Astrocyte (in vitro differentiated cells and primary cell): ENCODE measurements around the gene CEP128. TPM values are rescaled to one million over a fixed set of nuclear protein-coding genes. Genes with fewer than 3 reads are reported as not detected.

Experiments used
- DNase-seq: peaks from one replicate; pipeline ENCODE4 v3.0.0-alpha.2; 2010; ENCODE audit warnings: low read depth
- FAIRE-seq: peaks from 2 replicates; lab custom pipeline; 2011; peaks lifted over from hg19 to GRCh38; lab: Jason Lieb, UNC
- H2AFZ ChIP-seq: 2 replicates; pipeline ENCODE4 v1.6.0; 2012; ENCODE audit warnings: low read depth, low read length, inconsistent platforms
- H3K27ac ChIP-seq: 2 replicates; pipeline ENCODE4 v1.5.1; 2011; ENCODE audit warnings: low read depth, low read length, inconsistent platforms
- H3K27me3 ChIP-seq: 2 replicates; pipeline ENCODE4 v1.6.0; 2011; ENCODE audit warnings: low read length, inconsistent platforms; ENCODE audit not compliant: insufficient read depth
- H3K36me3 ChIP-seq: 2 replicates; pipeline ENCODE4 v1.5.1; 2011; ENCODE audit warnings: low read length, inconsistent platforms; ENCODE audit not compliant: insufficient read depth
- H3K4me1 ChIP-seq: 2 replicates; pipeline ENCODE4 v1.5.1; 2011; ENCODE audit warnings: low read length, inconsistent platforms; ENCODE audit not compliant: insufficient read depth
- H3K4me2 ChIP-seq: 2 replicates; pipeline ENCODE4 v1.6.0; 2012; ENCODE audit warnings: low read length, inconsistent platforms
- H3K4me3 ChIP-seq: 2 replicates; pipeline ENCODE4 v1.5.1; 2011; ENCODE audit warnings: low read depth, mild to moderate bottlenecking, low read length, inconsistent platforms; ENCODE audit not compliant: insufficient read depth
- H3K79me2 ChIP-seq: 2 replicates; pipeline ENCODE4 v1.6.0; 2012; ENCODE audit warnings: mild to moderate bottlenecking, low read length, inconsistent platforms; ENCODE audit not compliant: insufficient read depth
- H3K9ac ChIP-seq: 2 replicates; pipeline ENCODE4 v1.6.0; 2012; ENCODE audit warnings: mild to moderate bottlenecking, low read length, inconsistent platforms
- H3K9me3 ChIP-seq: 2 replicates; pipeline ENCODE4 v1.5.1; 2012; ENCODE audit warnings: low read depth, mild to moderate bottlenecking, low read length, inconsistent platforms; ENCODE audit not compliant: insufficient read depth
- H4K20me1 ChIP-seq: 2 replicates; pipeline ENCODE4 v1.6.0; 2012; ENCODE audit warnings: low read length, inconsistent platforms; ENCODE audit not compliant: insufficient read depth
- H3K27ac Mint-ChIP-seq: one replicate; pipeline ENCODE4 v1.8.0; 2021; ENCODE audit warnings: mild to moderate bottlenecking, mixed read lengths; ENCODE audit not compliant: unreplicated experiment
- H3K27me3 Mint-ChIP-seq: one replicate; pipeline ENCODE4 v1.8.0; 2021; ENCODE audit warnings: low read depth, mixed read lengths; ENCODE audit not compliant: unreplicated experiment
- H3K36me3 Mint-ChIP-seq: one replicate; pipeline ENCODE4 v1.8.0; 2021; ENCODE audit warnings: low read depth, mixed read lengths; ENCODE audit not compliant: unreplicated experiment
- H3K4me1 Mint-ChIP-seq: one replicate; pipeline ENCODE4 v1.8.0; 2021; ENCODE audit warnings: low read depth, mixed read lengths; ENCODE audit not compliant: unreplicated experiment
- H3K4me3 Mint-ChIP-seq: one replicate; pipeline ENCODE4 v1.8.0; 2021; ENCODE audit warnings: mild to moderate bottlenecking, moderate library complexity, mixed read lengths; ENCODE audit not compliant: unreplicated experiment
- H3K9me3 Mint-ChIP-seq: one replicate; pipeline ENCODE4 v1.8.0; 2021; ENCODE audit warnings: mild to moderate bottlenecking, mixed read lengths; ENCODE audit not compliant: unreplicated experiment
- CTCF ChIP-seq: IDR thresholded peaks from 2 replicates; pipeline ENCODE4 v1.5.1; 2011; ENCODE audit warnings: low read depth, mild to moderate bottlenecking, inconsistent platforms, low read length, moderate library complexity; ENCODE audit not compliant: insufficient read depth
- EZH2 ChIP-seq: IDR thresholded peaks from 2 replicates; pipeline ENCODE4 v1.6.1; 2012; ENCODE audit warnings: mild to moderate bottlenecking, low read length, inconsistent platforms; ENCODE audit not compliant: insufficient read depth
- total RNA-seq: library from RNA; stranded (reverse); gene quantifications from 2 replicates; pipeline ENCODE4 v1.2.1, GENCODE V29; 2021

Gene CEP128
- total RNA-seq, 1 donor from 2014 or later, result 6.4 TPM

GRCh38 chr14:80978403-80978802 lies 36.9 kb upstream of the CEP128 start:
- Histone ChIP-seq H3K4me1 (no peaks in the 10 kb centered on the region), H3K27ac (no peak overlapping the region), H3K27me3 (peaks cover 3% of the 10 kb centered on the region), H3K9me3 (no peaks in the 10 kb centered on the region), H2AFZ (no peak overlapping the region), H3K36me3 (no peaks in the 10 kb centered on the region), H3K4me2 (no peak overlapping the region), H3K79me2 (no peaks in the 10 kb centered on the region), H3K9ac (no peak overlapping the region), H4K20me1 (no peaks in the 10 kb centered on the region), H3K4me3 (no peak overlapping the region)
- FAIRE-seq (no peak), DNase-seq (no peak)
- Mint-ChIP-seq H3K4me1 (no peaks in the 10 kb centered on the region), H3K4me3 (no peak overlapping the region), H3K36me3 (no peaks in the 10 kb centered on the region), H3K9me3 (peaks cover 2% of the 10 kb centered on the region), H3K27me3 (peaks cover 5% of the 10 kb centered on the region), H3K27ac (no peak overlapping the region)
- TF ChIP-seq EZH2 (no peak), CTCF (no peak)

GRCh38 chr14:80977221-80977620 lies 35.7 kb upstream of the CEP128 start:
- H3K4me3 ChIP-seq, result no peak overlapping the region
- H3K36me3 ChIP-seq, result no peaks in the 10 kb centered on the region
- no peak overlapping the region for H3K27ac ChIP-seq
- H2AFZ ChIP-seq, result no peak overlapping the region
- no peaks in the 10 kb centered on the region for H3K36me3 Mint-ChIP-seq
- H3K27me3 ChIP-seq, result peaks cover 3% of the 10 kb centered on the region
- no peaks in the 10 kb centered on the region for H3K4me1 ChIP-seq
- no peak overlapping the region for H3K9ac ChIP-seq
- TF ChIP-seq CTCF, result no peak
- TF ChIP-seq EZH2, result no peak
- no peaks in the 10 kb centered on the region for H3K4me1 Mint-ChIP-seq
- no peak overlapping the region for H3K4me2 ChIP-seq
- H3K4me3 Mint-ChIP-seq, result no peak overlapping the region
- peaks cover 5% of the 10 kb centered on the region for H3K27me3 Mint-ChIP-seq
- peaks cover 2% of the 10 kb centered on the region for H3K9me3 Mint-ChIP-seq
- no peaks in the 10 kb centered on the region for H3K79me2 ChIP-seq
- DNase-seq (no peak), FAIRE-seq (no peak)
- H4K20me1 ChIP-seq, result no peaks in the 10 kb centered on the region
- no peak overlapping the region for H3K27ac Mint-ChIP-seq
- H3K9me3 ChIP-seq, result no peaks in the 10 kb centered on the region

GRCh38 chr14:80974679-80975078 lies 33.1 kb upstream of the CEP128 start:
- TF ChIP-seq EZH2 (no peak), CTCF (no peak)
- H3K27ac Mint-ChIP-seq, result no peak overlapping the region
- H3K27ac ChIP-seq, result no peak overlapping the region
- no peaks in the 10 kb centered on the region for H3K9me3 ChIP-seq
- no peaks in the 10 kb centered on the region for H3K36me3 Mint-ChIP-seq
- no peak overlapping the region for H3K4me3 ChIP-seq
- no peak overlapping the region for H2AFZ ChIP-seq
- peaks cover 3% of the 10 kb centered on the region for H3K27me3 ChIP-seq
- no peaks in the 10 kb centered on the region for H4K20me1 ChIP-seq
- no peaks in the 10 kb centered on the region for H3K4me1 Mint-ChIP-seq
- H3K4me1 ChIP-seq, result no peaks in the 10 kb centered on the region
- H3K27me3 Mint-ChIP-seq, result peaks cover 6% of the 10 kb centered on the region
- FAIRE-seq (no peak), DNase-seq (no peak)
- no peak overlapping the region for H3K9ac ChIP-seq
- H3K4me3 Mint-ChIP-seq, result no peak overlapping the region
- H3K9me3 Mint-ChIP-seq, result peaks cover 2% of the 10 kb centered on the region
- H3K36me3 ChIP-seq, result no peaks in the 10 kb centered on the region
- no peaks in the 10 kb centered on the region for H3K79me2 ChIP-seq
- H3K4me2 ChIP-seq, result no peak overlapping the region
